Adrenal gland (tissue), 12 donors: ENCODE results near the gene HEY2. TPM values are rescaled to one million over a fixed set of nuclear protein-coding genes. Genes with fewer than 3 reads are reported as not detected.

ENCODE experiments used
- DNase-seq, 7 donors: peaks; one replicate each; pipeline ENCODE4 v3.0.0-alpha.2; 2019 to 2020
- H3K27ac ChIP-seq, 5 donors: fragments of 200-600 bp; sonication (generic) in 4 of 5; 1 replicate in 3 of 5; 2 replicates in 2 of 5; pipeline versions ENCODE4 v1.5.1 to v1.8.0; 2016 to 2020; ENCODE audit warnings: mild to moderate bottlenecking in 1 of 5
- H3K27me3 ChIP-seq: fragments of 200-600 bp; 2 replicates; pipeline ENCODE4 v1.8.0; 2021
- H3K36me3 ChIP-seq, 2 donors: fragments of 200-600 bp; replicated peaks in 1 of 2; 1 replicate in 1 of 2; 2 replicates in 1 of 2; pipeline versions ENCODE4 v1.5.1 to v1.8.0; 2018 to 2022
- H3K4me1 ChIP-seq, 2 donors: fragments of 200-600 bp; replicated peaks in 1 of 2; 1 replicate in 1 of 2; 2 replicates in 1 of 2; pipeline versions ENCODE4 v1.5.1 to v1.8.0; 2018 to 2021
- H3K4me3 ChIP-seq, 4 donors: fragments of 200-600 bp; sonication (generic) in 3 of 4; one replicate each; pipeline ENCODE4 v1.5.1; 2016 to 2018
- H3K9me3 ChIP-seq, 3 donors: fragments of 200-600 bp; sonication (generic) in 1 of 3; replicated peaks in 1 of 3; 1 replicate in 2 of 3; 2 replicates in 1 of 3; pipeline versions ENCODE4 v1.5.1 to v1.8.0; 2016 to 2021
- POLR2A ChIP-seq, 2 donors: fragments of 450-650 bp; IDR thresholded peaks; one replicate each; pipeline ENCODE4 v1.6.1; 2017; ENCODE audit warnings: antibody characterized with exemption in 2 of 2, mild to moderate bottlenecking in 2 of 2, moderate library complexity in 1 of 2
- WGBS, 4 donors: extraction: QIAGEN DNeasy Blood & Tissue Kit in 2 of 4; methylation state at CpG; one replicate each; pipeline versions ENCODE4 v1.1.5 to v1.1.7; 2013 to 2017; 5-methylcytosine and 5-hydroxymethylcytosine counted together
- intact Hi-C, 2 donors: fragments of 100-400 bp; cut with DNase I; formaldehyde crosslinking; loops; one replicate each; pipeline versions ENCODE4 v1.14.1 to v1.15.0; 2022 to 2023
- polyA plus RNA-seq, 3 donors: library from polyadenylated mRNA; stranded (reverse); fragments of 200-250 nt in 2 of 3; fragments of 350-450 nt in 1 of 3; fragmentation: Illumina TruSeq in 1 of 3; extraction: RNeasy Lipid Tissue Mini Kit (QIAGEN cat#74804) in 1 of 3; gene quantifications; one replicate each; pipeline ENCODE4 v1.2.3, GENCODE V29; 2013 to 2014
- total RNA-seq, 9 donors: library from RNA; depleted of rRNA in 4 of 9; stranded (reverse); fragments of >200 nt in 4 of 9; fragments of 120-200 nt in 1 of 9; fragmentation: NEBNext Ultra II Directional in 1 of 9; extraction: Animal tissue kit (Norgen Biotek cat#: 25700) in 1 of 9; gene quantifications; one replicate each; pipeline versions ENCODE4 v1.1.0 to v1.2.4, GENCODE V29; 2013 to 2023
- TF ChIP-seq, protein P1 (sequence below), 6 experiments: fragments of 450-650 bp in 4 of 6; fragments of 200-600 bp in 2 of 6; sonication (generic) in 1 of 6; IDR thresholded peaks; 1 replicate in 5 of 6; 2 replicates in 1 of 6; pipeline versions ENCODE4 v1.5.1 to v1.8.0; 2016 to 2021; ENCODE audit warnings: antibody characterized with exemption in 6 of 6, mild to moderate bottlenecking in 2 of 6, moderate library complexity in 1 of 6
- donor health status: healthy with polysubstance abuse.
- donor health status: Bipolar disorder and iron deficiency.
- donor health status: DM: yes; HTN: yes; CAD: no.
- donor health status: DM: no; HTN: no; CAD: no.
- donor health status: DM: no; HTN: no; CAD: no.
- donor health status: DM: yes; HTN: yes; CAD: no.

Gene HEY2
- total and polyA plus RNA-seq, 12 donors: 0.46 to 2.1 (median 1.2) TPM; not detected in 1

- Histone ChIP-seq H3K36me3 (no peaks in the 10 kb centered on the region), H3K27me3 (no peaks in the 10 kb centered on the region), H3K27ac (no peak overlapping the region), H3K4me1 (no peaks in the 10 kb centered on the region), H3K9me3 (no peaks in the 10 kb centered on the region), H3K4me3 (no peak overlapping the region)
- WGBS, 4 donors: 61 to 80% (median 71%) methylated on average over 4 of the region's 4 CpGs
- TF ChIP-seq POLR2A (IDR thresholded peaks at IDR 0.05): no peak
- TF ChIP-seq, protein P1, sequence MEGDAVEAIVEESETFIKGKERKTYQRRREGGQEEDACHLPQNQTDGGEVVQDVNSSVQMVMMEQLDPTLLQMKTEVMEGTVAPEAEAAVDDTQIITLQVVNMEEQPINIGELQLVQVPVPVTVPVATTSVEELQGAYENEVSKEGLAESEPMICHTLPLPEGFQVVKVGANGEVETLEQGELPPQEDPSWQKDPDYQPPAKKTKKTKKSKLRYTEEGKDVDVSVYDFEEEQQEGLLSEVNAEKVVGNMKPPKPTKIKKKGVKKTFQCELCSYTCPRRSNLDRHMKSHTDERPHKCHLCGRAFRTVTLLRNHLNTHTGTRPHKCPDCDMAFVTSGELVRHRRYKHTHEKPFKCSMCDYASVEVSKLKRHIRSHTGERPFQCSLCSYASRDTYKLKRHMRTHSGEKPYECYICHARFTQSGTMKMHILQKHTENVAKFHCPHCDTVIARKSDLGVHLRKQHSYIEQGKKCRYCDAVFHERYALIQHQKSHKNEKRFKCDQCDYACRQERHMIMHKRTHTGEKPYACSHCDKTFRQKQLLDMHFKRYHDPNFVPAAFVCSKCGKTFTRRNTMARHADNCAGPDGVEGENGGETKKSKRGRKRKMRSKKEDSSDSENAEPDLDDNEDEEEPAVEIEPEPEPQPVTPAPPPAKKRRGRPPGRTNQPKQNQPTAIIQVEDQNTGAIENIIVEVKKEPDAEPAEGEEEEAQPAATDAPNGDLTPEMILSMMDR (IDR thresholded peaks at IDR 0.05): no peak
- intact Hi-C loops: no loop called here
- DNase-seq: no peak
These were observed 41.7 kb upstream of the HEY2 start for GRCh38 chr6:125707615-125708243.

DNA sequence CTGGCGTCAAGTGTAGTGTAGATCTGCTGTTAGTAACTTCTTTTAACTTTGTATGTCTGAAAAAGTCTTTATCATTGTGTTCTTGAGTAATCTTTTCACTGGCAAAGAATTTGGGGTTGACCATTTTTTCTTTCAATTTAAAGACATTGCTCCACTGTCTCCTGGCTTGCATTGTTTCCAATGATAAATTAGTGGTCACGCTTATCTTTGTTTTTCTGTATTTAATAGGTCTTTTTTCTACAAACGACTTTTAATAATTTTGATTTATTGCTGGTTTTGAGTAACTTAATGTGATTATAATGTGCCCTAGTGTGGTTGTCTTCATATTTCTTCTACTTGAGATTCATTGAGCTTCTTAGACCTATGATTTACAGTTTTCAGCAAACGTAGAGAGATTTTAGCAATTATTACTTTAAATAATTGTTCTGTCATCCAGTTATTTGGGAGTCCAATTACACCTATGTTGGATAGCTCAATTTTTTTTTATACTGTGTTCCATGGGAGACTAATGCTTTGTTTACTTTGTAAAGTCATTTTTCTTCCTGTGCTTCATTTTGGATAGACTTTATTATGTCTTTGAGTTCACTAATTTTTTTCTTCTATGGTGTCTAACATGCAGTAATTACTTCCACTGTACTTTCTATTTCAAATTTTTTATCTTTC, 38.3 kb upstream of the HEY2 start:
- no peaks in the 10 kb centered on the region for H3K9me3 ChIP-seq
- H3K36me3 ChIP-seq: no peaks in the 10 kb centered on the region
- no peak overlapping the region for H3K27ac ChIP-seq
- H3K4me1 ChIP-seq: no peaks in the 10 kb centered on the region
- H3K27me3 ChIP-seq: no peaks in the 10 kb centered on the region
- intact Hi-C loops: no loop called here
- TF ChIP-seq, protein P1 (IDR thresholded peaks at IDR 0.05): no peak
- TF ChIP-seq POLR2A (IDR thresholded peaks at IDR 0.05): no peak
- WGBS, 4 donors: 65 to 72% (median 71%) methylated on average over 4 of the region's 4 CpGs
- DNase-seq: no peak
- no peak overlapping the region for H3K4me3 ChIP-seq

DNA sequence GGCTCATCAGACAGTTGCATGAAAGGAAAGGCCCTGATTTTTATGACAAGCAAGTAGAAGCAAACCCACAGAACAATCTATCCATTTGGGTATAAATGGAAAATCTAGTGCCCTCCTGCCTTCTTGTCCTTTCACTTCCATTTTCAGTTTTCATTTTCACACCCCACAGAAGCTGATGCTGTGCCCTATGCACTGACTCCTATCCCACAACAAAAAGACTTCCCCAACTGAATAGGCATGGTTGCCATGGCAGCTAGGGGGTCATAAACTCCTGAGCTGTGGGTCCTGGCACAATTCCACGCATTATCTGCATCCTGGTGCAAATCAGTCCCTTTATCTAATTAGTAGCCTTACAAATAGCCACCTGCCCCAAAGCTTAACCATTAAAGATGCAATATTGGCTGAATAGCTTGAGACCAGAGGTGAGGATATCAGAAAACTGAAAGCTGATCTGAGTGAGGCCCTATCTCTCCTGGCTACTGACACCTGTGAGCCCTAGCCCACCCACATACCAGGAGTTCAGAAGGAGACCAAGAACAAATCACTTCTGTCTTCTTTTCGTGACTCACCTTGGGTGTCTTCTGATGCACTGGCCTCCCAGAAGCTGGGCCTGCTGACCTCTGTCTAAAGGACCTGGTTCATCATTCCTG, 34.9 kb upstream of the HEY2 start:
- Histone ChIP-seq H3K27me3 (no peaks in the 10 kb centered on the region), H3K4me3 (no peak overlapping the region), H3K27ac (no peak overlapping the region), H3K9me3 (no peaks in the 10 kb centered on the region), H3K4me1 (no peaks in the 10 kb centered on the region), H3K36me3 (no peaks in the 10 kb centered on the region)
- no peak for DNase-seq
- no peak for TF ChIP-seq POLR2A (IDR thresholded peaks at IDR 0.05)
- TF ChIP-seq, protein P1 (IDR thresholded peaks at IDR 0.05): no peak
- intact Hi-C loops: no loop called here
- WGBS, 4 donors: 63 to 82% (median 76%) methylated on average over 2 of the region's 2 CpGs

DNA sequence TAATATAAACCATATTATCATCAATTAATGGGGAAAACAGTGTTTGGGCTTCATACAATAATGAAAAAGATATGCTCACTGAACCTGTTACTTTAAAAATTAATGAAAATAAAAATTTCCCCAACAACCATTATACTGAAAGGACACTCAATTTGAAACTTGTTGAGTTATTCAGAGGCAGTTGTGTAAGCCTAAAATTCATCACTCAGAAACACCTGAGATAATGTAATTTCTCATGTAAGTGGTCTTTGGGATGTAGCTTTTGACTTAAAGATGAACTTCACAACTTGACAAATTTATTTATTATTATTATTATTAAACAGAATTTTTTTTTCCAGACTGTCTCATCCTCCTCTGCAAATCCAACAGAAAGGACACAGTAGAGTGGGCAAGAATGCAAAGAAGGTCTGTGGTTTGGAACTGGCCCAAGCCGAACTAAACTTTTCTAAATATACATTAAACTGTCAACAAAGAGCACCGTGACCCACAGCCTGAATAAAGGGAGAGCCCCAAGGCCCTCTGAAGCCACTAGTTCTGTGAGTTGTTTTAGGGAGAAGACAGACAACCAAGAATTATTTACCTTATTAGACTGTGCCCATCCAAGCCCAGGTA, 32.2 kb upstream of the HEY2 start:
- H3K36me3 ChIP-seq: no peaks in the 10 kb centered on the region
- no peaks in the 10 kb centered on the region for H3K9me3 ChIP-seq
- no peak for DNase-seq
- WGBS, 4 donors: 75 to 78% (median 77%) methylated on average over 2 of the region's 2 CpGs
- H3K27me3 ChIP-seq: no peaks in the 10 kb centered on the region
- no peak for TF ChIP-seq POLR2A (IDR thresholded peaks at IDR 0.05)
- TF ChIP-seq, protein P1 (IDR thresholded peaks at IDR 0.05): no peak
- intact Hi-C loops: no loop called here
- no peak overlapping the region for H3K27ac ChIP-seq
- no peaks in the 10 kb centered on the region for H3K4me1 ChIP-seq
- no peak overlapping the region for H3K4me3 ChIP-seq
